ENCODE data around the gene PHLPP1.

- TF ChIP-seq CTCF (conservative IDR thresholded peaks at IDR 0.05; ENCODE audit: low read depth, low read length): no peak
- no peak for TF ChIP-seq EZH2 (IDR thresholded peaks at IDR 0.05; ENCODE audit: borderline replicate concordance, low read depth, low read length, poor library complexity, severe bottlenecking)
Measured at GRCh38 chr18:62839874-62840713, 124.8 kb downstream of the PHLPP1 start.
